Activated gamma-delta T cell (primary cell): Measurements from ENCODE around the gene MGAT5B.
"Not testable (repeated sequence)": the region's sequence is repeated elsewhere in the genome, so short reads cannot be mapped to it uniquely, and the experiment has no call there.

Source experiments
- DNase-seq: peaks from one replicate; lab custom pipeline; 2025; lab: John Stamatoyannopoulos, UW
- total RNA-seq, 2 donors: gene quantifications; one replicate each; lab custom pipeline; 2026; lab: John Stamatoyannopoulos, UW

MGAT5B gene, protein sequence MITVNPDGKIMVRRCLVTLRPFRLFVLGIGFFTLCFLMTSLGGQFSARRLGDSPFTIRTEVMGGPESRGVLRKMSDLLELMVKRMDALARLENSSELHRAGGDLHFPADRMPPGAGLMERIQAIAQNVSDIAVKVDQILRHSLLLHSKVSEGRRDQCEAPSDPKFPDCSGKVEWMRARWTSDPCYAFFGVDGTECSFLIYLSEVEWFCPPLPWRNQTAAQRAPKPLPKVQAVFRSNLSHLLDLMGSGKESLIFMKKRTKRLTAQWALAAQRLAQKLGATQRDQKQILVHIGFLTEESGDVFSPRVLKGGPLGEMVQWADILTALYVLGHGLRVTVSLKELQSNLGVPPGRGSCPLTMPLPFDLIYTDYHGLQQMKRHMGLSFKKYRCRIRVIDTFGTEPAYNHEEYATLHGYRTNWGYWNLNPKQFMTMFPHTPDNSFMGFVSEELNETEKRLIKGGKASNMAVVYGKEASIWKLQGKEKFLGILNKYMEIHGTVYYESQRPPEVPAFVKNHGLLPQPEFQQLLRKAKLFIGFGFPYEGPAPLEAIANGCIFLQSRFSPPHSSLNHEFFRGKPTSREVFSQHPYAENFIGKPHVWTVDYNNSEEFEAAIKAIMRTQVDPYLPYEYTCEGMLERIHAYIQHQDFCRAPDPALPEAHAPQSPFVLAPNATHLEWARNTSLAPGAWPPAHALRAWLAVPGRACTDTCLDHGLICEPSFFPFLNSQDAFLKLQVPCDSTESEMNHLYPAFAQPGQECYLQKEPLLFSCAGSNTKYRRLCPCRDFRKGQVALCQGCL
- total RNA-seq = 0.26 to 0.56 reads per million in 2 donors

DNA sequence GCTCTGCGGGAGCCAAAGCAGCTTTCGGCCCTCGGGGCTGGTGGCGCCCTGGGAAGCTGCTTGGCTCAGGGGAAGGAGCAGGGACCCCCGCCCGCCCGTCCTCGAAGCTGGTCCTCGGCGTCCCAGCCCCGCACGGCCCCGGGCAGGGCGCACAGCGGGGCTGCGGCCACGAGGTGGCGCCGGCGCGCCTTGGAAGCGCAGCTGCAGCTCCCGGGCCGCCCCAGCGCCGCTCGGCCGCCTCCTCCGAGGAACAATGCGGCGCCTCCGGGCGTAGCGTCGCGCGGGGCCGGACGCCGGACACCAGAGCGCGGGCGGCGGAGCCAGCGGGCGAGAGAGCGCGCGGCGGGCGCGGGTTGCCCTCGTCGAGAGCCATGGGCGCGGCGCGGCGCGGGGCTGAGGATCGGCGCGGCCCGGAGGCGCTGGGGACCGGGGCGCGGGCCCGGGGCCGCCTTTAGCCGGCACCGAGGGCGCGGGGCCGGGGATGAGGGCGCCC is at the start of gene MGAT5B:
Gene MGAT5B (plus strand): TSS at position 229 of the 493 bp plus-strand sequence. CDS start 626 bp downstream, outside the sequence.
- peak; percentile 52 for DNase-seq

DNA sequence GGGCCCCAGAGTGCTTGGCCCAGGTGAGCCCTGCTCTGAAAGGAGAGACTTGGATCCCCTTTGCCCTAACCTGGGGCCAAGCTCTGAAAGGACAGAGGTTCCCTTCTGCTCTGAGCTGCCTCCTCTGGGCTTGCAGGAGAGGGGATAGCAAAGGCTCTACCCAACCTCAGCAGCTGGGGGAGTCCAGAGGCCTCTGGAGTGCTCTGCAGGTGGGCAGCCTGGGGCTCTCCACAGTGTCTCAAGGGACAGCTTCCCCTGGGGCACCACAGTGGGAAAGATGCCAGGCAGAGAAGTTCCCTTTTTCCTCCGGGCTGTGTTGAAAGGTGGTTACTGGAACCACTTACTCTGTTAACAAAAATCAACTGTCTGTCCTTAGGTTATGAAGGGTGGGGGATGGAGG is 48.2 kb upstream of the MGAT5B start:
- DNase-seq = no peak

DNA sequence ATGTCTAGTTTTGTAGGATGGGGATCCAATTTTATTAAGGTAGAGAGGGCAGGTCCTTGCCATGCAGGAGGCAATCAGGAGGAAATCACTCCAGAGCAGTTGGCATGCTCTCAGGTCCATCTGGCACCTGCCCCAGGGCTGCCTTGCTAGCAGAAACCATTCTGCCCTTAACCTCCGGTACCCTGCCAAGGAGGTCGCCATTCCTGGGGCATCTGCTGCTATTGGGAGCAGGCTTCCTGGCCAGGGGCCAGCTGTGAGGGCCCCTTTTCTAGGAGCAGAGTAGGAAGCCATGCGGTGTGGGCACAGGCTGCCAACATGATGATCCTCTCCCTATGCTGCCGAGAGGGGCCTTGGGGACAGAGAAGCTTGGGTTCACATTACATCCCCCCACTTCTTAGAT is 47.6 kb upstream of the MGAT5B start:
- DNase-seq = no peak

DNA sequence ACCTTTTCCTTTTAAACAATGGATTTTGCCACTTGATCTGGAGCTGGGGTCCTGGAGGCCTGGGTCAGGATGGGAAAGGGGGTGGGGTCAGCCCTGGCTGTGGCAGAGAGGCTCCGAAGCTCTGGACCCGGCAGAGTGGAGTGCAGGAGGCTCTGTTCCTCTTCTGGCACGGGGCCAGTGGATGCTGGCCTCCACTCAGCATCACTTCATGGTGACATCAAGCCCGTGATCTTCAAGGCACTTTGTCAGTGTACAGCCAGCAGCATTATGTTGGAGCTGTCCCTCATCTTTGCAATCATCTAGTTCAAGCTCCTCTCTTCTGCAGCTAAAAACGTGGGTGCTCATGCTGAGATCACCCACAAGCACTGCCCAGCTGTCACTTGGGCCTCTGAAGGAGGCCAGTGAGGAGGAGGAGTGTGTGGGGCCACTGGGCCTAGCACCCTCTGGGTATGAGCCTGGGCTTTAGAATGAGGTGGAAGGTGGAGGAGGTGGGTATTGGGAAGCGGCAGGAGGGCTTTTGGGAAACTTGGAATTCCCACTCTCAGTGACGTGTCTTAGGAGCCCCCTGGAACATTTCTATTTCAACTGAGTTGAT is 45.9 kb upstream of the MGAT5B start:
- no peak for DNase-seq

DNA sequence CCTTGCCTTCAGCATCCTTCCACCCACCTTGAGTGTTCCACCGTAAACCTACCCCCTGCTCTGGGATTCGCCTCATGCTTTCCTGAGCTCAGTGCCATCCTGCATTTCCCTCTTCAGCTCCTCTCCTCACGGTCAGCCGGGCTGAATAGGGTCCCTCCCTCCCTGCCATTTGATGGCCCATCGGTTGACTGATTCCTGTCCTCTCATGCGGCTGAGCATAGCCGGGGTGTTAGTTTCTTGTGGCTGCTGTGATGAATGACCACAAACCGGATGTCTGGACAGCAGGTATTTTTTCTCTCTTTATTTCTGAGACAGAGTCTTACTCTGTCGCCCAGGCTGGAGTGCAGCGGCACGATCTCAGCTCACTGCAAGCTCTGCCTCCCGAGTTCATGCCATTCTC is 44.1 kb upstream of the MGAT5B start:
- no peak for DNase-seq

DNA sequence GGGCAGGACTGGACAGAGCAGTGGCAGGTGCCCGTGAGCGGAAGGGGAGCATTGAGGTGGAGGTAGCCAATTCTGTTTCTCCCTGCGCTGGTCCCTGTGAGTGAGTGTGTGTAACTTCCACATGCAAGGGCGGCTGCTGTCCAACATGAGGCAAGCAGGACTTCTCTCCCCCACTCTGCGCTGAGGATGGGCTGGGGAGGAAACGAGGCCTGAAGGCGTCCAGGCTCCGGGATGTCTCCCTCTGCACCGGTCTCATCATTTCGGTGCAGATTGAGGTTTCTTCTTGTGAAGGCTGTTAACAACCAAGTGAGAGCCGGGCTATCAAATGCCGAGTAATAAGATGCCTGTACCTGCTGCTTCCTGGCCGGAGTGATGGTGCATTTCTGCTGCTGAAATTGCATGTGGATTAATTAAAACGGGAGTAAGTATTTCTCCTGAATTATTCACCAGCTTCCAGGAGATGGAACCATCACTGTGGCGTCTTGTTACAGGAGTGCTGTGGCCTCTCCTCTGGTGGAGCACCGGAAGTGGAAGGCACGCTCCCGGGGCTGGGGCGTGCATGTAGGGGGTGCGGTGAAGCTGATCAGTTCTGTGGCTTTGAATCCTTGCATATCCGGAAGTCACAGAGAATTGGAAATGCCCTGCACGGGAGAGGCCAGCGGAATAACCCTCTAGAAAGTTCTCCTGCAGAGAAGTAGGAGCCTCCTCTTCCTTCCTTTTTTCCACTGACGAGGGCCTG is 41.7 kb upstream of the MGAT5B start:
- no peak for DNase-seq

DNA sequence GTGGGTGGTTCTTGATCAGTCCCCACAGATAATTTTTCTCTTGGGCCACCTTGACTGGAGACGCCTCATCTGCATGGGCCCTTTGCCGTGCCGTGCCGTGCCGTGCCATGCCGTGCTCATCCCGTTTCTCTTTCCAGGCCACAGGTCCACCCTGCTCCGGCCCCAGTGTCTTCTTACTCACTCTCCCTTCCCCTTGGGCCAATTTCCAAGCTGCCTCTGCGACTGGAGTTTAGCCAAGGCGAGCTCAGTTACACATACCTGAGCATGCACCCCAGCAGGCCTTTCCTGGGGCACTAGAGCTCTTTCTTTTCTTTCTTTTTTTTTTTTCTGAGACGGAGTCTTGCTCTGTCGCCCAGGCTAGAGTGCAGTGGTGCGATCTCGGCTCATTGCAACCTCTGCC is 40.5 kb upstream of the MGAT5B start:
- DNase-seq = no peak

DNA sequence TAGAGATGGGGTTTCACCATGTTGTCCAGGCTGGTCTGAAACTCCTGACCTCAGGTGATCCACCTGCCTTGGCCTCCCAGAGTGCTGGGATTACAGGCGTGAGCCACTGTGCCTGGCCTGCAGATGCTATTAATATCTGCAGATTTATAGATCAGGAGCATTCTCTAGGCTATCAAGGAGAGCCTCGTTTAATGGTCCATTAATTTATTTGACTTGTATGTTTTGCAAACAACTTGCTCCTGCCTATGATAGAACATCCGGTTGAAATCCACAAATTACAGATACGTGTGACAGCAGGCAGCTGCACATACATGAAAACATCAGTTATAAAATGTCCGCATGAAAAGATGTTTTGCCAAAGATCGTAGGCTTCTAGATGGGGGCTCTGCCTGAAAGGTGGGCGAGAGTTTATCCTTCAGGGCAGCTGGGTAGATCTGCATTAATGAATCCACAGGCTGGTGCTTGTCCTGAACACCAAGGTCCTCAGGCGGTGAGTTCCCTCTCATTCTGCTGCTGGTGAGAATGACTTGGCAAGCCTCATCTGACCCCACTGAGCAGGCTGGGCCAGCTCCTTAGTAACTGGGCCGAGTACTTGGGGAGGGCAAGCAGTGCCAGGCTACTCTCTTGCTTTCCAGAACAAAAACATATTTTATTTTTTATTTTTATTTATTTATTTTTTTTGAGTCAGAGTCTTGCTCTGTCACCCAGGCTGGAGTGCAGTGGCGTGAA is 37.1 kb upstream of the MGAT5B start:
- no peak for DNase-seq

DNA sequence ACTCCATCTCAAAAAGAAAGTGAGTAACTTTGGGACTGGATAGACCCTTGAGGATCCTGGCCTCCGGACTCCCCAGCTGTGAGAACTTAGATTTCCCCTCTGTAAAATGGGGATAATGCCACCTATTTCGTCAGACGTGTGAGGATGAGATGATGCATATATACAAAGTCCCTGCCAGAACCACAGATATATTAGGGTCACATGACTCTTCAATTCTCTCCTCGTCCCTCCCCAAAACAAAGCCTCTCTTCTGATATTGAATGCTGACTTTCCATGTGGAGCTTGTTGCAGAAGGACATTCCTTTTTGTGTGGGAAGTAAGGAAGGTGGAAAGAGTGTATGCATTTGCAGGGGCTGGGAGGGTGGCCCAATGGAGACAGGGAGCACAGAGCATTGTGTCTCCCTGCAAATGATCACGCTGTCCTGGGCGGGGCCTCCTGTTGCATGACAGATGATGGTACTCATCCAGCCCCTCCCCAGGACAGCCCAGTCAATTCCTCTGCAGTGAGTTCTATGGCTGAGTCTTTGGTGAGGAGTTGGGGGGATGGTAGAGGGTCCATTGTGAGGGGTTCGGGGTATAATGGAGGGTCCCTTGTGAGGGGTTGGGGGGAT is 35.1 kb upstream of the MGAT5B start:
- no peak for DNase-seq

DNA sequence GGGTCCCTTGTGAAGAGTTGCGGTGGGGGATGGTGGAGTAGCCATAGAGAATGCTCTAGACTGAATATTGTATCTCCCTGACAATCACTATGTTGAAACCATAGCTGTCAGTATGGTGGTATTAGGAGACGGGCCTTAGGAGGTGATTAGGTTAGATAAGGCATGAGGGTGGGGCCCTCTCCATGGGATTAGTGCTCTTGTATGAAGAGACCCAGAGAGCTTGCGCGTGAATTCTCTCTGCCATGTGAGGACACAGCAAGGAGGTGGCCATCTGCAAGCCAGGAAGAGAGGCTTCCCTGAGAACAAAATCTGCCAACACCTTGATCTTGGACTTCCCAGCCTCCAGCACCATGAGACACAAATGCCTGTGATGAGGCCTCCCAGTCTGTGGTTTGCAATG is 34.5 kb upstream of the MGAT5B start:
- DNase-seq = no peak

DNA sequence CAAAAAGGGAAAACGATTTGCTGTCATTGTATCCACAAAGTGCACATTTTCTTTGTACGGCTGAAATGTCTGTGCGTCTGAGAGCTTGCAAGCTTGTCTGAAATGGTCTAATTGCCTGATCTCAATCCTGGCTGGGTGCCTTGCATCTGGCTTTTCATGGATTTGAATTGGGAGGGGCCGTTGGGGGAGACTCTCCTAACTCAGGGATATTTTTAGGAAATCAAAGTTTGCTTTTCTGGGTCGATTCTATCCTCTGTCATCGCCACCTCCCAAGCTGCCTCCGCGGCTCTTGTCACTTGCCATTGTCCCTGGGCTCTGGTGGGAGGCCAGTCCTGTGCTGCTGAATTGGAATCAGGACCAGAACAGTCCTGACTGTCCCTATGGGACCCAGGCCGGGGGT is 33.3 kb upstream of the MGAT5B start:
- no peak for DNase-seq

DNA sequence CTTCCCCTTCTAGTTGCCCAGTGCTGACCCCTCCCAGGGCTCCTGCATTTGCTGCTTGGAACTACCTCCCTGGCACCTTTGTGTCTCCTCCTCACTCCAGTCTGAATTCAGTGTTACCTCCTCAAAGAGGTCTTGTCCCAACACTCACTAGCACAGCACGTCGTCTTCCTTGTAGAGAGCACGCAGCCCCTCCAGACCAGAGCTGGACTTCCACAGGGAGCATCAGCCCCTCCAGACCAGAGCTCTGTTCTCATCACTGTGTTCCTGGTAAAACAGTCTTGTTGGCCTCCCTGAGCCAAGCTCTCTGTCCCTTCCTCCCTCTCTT is 27.8 kb upstream of the MGAT5B start:
- no peak for DNase-seq

DNA sequence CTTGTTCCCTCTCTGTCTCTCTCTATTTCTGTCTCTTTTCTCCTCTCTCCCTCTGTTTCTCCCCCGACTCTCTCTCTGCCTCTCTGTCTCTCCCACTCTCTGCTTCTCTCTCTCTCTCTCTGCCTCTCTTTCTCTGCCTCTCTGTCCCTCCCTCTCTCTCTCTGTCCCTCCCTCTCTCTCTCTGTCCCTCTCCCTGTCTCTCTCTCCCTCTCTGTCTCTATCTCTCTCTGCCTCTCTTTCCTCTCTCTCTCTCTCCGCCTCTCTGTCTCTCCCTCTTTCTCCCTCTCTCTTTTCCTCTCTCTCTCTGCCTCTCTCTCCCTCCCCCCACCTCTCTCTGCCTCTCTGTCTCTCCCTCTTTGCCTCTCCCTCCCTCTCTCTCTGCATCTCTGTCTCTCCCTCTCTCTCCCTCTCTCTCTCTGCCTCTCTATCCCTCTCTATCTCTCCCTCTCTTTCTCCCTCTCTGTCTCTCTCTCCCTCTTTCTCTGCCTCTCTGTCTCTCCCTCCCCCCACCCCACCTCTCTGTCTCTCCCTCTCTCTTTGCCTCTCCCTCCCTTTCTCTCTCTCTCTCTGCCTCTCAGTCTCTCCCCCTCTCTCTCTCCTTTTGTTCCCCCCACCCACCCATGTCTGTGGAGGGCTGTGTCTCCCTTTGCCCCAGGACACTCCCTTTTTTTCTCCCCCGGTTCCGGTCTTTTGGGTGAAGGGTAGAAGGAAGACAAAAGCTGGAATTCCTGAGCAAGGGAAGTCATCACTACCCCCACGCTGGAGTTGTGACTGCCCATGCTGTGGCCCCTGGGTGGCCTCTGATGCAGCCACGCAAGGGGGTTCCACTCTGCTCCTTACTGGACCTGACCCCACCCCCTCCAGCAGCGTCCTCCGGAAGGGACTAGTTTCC is 27.1 kb upstream of the MGAT5B start:
- DNase-seq = no peak

DNA sequence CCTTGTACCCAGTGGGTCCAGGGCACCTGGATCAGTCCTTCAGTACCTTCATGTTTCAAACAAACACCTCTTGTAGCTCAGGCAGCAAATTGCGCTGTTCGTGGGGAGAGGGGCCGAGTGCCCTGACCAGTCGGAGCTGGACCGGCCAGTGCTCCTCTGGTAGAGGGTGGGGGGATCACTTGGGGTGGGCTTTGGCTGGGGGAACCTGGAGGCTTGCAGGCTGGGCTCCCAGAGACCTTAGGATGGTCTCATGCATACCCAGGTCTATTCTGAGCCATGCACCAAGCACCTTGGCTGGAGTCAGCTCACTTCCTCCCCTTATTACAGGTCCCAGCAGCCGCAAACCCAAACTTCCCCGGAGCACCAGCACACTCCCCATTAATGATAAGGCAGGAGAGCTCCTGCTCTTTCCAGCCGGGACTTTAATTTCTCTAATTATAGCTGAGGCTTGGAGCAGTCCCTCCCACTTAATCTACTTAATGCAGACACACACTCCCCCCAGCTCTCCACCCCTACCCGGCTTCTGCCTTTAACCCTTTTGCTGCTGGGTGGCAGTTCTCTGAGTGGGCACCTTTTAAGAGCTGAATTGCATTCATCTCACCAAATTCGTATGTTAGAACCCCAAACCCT is 26.3 kb upstream of the MGAT5B start:
- no peak for DNase-seq

DNA sequence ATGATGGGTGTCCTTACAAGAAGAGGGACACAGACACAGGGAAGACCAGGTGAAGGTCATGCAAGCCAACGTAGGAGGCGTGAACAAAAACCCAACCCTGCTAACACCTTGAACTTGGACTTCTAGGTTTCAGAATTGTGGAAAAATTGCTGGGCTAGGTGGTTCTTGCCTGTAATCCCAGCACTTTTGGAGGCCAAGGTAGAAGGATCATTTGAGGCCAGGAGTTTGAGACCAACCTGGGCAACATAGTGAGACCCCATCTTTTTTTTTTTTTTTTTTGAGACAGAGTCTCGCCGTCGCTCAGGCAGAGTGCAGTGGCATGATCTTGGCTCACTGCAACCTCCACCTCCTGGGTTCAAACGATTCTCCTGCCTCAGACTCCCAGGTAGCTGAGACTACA is 25.1 kb upstream of the MGAT5B start:
- not testable (repeated sequence) for DNase-seq

DNA sequence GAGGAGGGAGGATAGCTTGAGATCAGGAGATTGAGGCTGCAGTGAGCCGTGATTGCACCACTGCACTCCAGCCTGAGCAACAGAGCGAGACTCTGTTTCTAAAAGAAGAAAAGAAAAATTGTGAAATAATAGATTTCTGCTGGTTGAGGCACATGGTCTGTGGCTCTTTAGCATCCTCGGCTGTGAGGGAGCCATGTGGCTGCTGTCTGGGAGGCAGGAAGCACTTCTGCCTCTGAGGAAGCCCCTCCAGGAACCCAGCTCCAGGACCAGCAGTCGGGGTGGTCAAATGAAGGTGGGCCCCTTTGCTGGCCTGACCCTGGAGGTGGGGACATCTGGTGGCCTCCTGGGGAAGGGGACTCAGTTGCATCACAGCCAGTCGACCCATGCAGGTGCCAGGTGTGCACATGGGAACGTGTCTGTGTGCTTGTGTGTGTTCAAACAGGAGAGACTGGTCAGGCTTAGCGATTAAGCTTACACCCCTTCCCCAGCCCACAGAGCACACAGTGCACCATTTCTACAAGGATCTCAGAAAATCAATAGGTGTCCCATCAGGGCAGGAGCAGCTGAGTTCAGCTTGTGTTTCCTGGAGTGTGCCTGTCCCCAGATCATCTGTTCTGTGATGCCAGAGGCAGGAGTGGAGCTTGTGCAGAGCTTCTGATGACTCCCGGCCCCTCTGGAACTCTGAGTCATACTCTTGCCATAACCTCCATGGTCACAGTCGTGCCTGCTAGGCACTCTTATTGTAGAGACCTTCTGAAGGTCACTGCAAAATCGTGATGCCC is 24.3 kb upstream of the MGAT5B start:
- no peak for DNase-seq

DNA sequence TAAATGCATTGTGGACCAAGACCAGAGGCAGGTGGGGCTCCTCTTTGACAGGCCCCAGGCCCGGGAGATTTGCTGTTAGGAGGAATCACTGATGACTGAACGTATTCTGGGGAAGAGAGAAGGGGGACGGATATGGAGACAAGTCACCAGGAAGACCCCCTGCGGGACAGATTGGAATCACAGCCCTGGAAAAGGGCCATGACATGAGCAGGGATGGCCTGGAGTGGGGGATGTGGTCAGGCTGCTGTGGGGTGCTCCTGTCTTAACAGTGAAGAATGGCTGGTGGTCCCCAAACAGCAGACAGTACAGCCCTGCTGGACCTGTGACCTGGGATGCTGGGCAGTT is 23.7 kb upstream of the MGAT5B start:
- no peak for DNase-seq

DNA sequence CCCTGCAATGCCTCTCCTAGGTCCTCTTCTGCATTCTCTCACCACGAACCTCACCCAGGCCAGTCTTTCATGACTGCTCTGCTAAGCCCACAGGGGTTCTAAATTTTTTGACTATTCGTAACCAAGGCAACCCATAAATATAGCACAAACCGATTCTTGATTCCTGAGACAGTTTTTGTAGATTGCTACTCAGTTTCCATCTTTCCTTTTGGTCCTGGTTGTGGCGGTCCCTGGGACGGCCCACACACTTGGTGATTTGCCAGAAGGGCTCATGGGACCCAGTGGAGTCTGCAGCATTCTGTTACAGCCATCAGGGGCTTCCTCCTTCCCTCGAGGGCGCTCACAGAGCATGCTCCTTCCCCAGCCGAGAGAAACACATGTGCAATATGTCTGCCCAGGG is 23.4 kb upstream of the MGAT5B start:
- no peak for DNase-seq

DNA sequence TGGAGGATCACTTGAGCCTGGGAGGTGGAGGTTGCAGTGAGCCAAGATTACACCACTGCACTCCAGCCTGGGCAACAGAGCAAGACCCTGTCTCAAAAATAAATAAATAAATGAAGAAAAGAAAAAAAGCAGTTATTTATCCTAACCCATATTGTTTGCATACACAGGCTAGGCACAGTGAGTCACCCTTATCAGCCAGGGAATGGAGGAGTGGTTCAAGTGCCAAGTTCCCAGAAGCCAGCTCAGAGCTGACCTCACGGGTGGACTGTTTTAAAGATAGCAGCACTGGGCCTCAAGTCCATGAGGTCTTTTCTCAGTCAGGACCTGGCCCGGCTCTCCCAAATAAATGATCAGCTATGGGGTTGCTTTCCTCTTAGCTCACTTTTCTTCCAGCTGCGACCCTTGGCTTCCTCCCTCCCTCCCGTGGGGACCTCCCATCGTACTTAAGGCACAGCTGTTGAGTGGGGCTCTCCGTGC is 22.6 kb upstream of the MGAT5B start:
- DNase-seq = no peak
